HepG2 (cell line): ENCODE data around the gene GAL3ST3. TPM values are rescaled to one million over a fixed set of nuclear protein-coding genes. Genes with fewer than 3 reads are reported as not detected.

Experiments used
- ATAC-seq: fragments of 200-7000 bp; cut with Tn5 transposase; 3 replicates; pipeline ENCODE4 v1.9.1; 2020; ENCODE audit warnings: mild to moderate bottlenecking, moderate library complexity
- BruUV-seq: library from RNA; stranded (reverse); fragments of 400-500 nt; replicated peaks from 2 replicates; lab custom pipeline; 2021; lab: Mats Ljungman, UMichigan
- CTCF ChIA-PET: fragments of 300-600 bp; formaldehyde crosslinking; extraction: SDS; loops from one replicate; lab custom pipeline; 2021; ENCODE audit warnings: low total read pairs, inconsistent platforms, low intra/inter-chr PET ratio; lab: Yijun Ruan, JAX
- POLR2A ChIA-PET: fragments of 350-600 bp; sonication (Branson Sonifier 250); formaldehyde crosslinking; loops from one replicate; lab custom pipeline; 2020; ENCODE audit warnings: antibody characterized with exemption, inconsistent platforms; lab: Yijun Ruan, JAX
- DNase-seq: peaks from one replicate; pipeline ENCODE4 v3.0.0-alpha.2; 2015; ENCODE audit warnings: low spot score
- FAIRE-seq: peaks from 3 replicates; lab custom pipeline; 2011; peaks lifted over from hg19 to GRCh38; lab: Jason Lieb, UNC
- H2AFZ ChIP-seq: one replicate; pipeline ENCODE4 v1.6.1; 2011; ENCODE audit warnings: low read length, inconsistent platforms
- H3K27ac ChIP-seq: fragments of 300-600 bp; 3 replicates; pipeline ENCODE4 v1.8.0; 2011; ENCODE audit warnings: mixed run types, mild to moderate bottlenecking, mixed read lengths, low read length, inconsistent platforms; ENCODE audit not compliant: insufficient read depth; ENCODE audit errors: extremely low read length
- H3K27me3 ChIP-seq, 2 experiments: fragments of 200-600 bp in 1 of 2; 2 replicates in 1 of 2; 3 replicates in 1 of 2; pipeline versions ENCODE4 v1.6.0 to v1.8.0; 2011; ENCODE audit warnings: low read length in 2 of 2, mild to moderate bottlenecking in 2 of 2, moderate library complexity in 2 of 2, inconsistent platforms in 1 of 2; ENCODE audit not compliant: insufficient read depth in 2 of 2, control insufficient read depth in 1 of 2
- H3K36me3 ChIP-seq, 2 experiments: fragments of 200-600 bp in 1 of 2; replicated peaks in 1 of 2; 2 replicates in 1 of 2; 3 replicates in 1 of 2; pipeline versions ENCODE4 v1.5.1 to v1.8.0; 2011; ENCODE audit warnings: low read length in 2 of 2, inconsistent platforms in 1 of 2; ENCODE audit not compliant: insufficient read depth in 2 of 2, control insufficient read depth in 1 of 2
- H3K4me1 ChIP-seq: 2 replicates; pipeline ENCODE4 v1.5.1; 2012; ENCODE audit warnings: low read length, inconsistent platforms; ENCODE audit not compliant: insufficient read depth
- H3K4me2 ChIP-seq: 2 replicates; pipeline ENCODE4 v1.6.0; 2011; ENCODE audit warnings: low read depth, low read length, inconsistent platforms
- H3K4me3 ChIP-seq, 3 experiments: fragments of 200-600 bp in 1 of 3; sonication (generic), shearing (Covaris generic) in 1 of 3; replicated peaks in 1 of 3; 2 replicates each; pipeline ENCODE4 v1.5.1; 2011 to 2016; ENCODE audit warnings: low read length in 3 of 3, inconsistent platforms in 2 of 3, low read depth in 2 of 3, mild to moderate bottlenecking in 2 of 3, control low read depth in 1 of 3, mixed read lengths in 1 of 3; ENCODE audit not compliant: insufficient read depth in 1 of 3
- H3K79me2 ChIP-seq: one replicate; pipeline ENCODE4 v1.6.1; 2011; ENCODE audit warnings: low read length, inconsistent platforms; ENCODE audit not compliant: insufficient read depth
- H3K9ac ChIP-seq: 2 replicates; pipeline ENCODE4 v1.6.0; 2011; ENCODE audit warnings: mild to moderate bottlenecking, low read depth, low read length, inconsistent platforms; ENCODE audit not compliant: insufficient read depth
- H3K9me3 ChIP-seq: 2 replicates; pipeline ENCODE4 v1.5.1; 2012; ENCODE audit warnings: mild to moderate bottlenecking, low read length
- H4K20me1 ChIP-seq: 2 replicates; pipeline ENCODE4 v1.6.0; 2011; ENCODE audit warnings: inconsistent platforms, mild to moderate bottlenecking, low read length, moderate library complexity; ENCODE audit not compliant: insufficient read depth
- ARNT2 ChIP-seq: sonication (generic); formaldehyde crosslinking; IDR thresholded peaks from 2 replicates; pipeline ENCODE4 v1.8.0; 2022; ENCODE audit warnings: mild to moderate bottlenecking, low read depth, missing genetic modification reagents, moderate library complexity
- ASH2L ChIP-seq: fragments of 300-600, 200-600 bp; sonication (generic); IDR thresholded peaks from 2 replicates; pipeline ENCODE4 v1.7.0; 2017; ENCODE audit warnings: low read depth, mild to moderate bottlenecking, moderate library complexity, mixed read lengths, low read length; ENCODE audit not compliant: insufficient read length
- BCL6 ChIP-seq: IDR thresholded peaks from 2 replicates; pipeline ENCODE4 v1.6.1; 2016; ENCODE audit warnings: missing genetic modification reagents, missing compliant biosample characterization
- CEBPB ChIP-seq: IDR thresholded peaks from 2 replicates; pipeline ENCODE4 v1.6.1; 2011; ENCODE audit warnings: low read depth, low read length, improper control_type of control experiment, borderline replicate concordance
- ETV5 ChIP-seq: IDR thresholded peaks from 2 replicates; pipeline ENCODE4 v1.6.1; 2018; ENCODE audit warnings: missing biosample characterization, missing genetic modification reagents, inconsistent platforms, borderline replicate concordance
- MXD4 ChIP-seq: IDR thresholded peaks from 2 replicates; pipeline ENCODE4 v1.6.1; 2016; ENCODE audit warnings: mild to moderate bottlenecking, missing biosample characterization, missing genetic modification reagents
- NPAS2 ChIP-seq: sonication (generic); formaldehyde crosslinking; IDR thresholded peaks from 2 replicates; pipeline ENCODE4 v1.8.0; 2022; ENCODE audit warnings: mild to moderate bottlenecking, missing genetic modification reagents, borderline replicate concordance
- SKIL ChIP-seq: sonication (generic); formaldehyde crosslinking; IDR thresholded peaks from 2 replicates; pipeline ENCODE4 v1.8.0; 2022; ENCODE audit warnings: missing genetic modification reagents, mild to moderate bottlenecking, moderate library complexity, borderline replicate concordance
- SSRP1 ChIP-seq: IDR thresholded peaks from 2 replicates; pipeline ENCODE4 v1.6.1; 2016; ENCODE audit warnings: control low read depth
- TFE3 ChIP-seq: IDR thresholded peaks from 2 replicates; pipeline ENCODE4 v1.6.1; 2016
- TOE1 ChIP-seq: sonication (generic); formaldehyde crosslinking; IDR thresholded peaks from 2 replicates; pipeline ENCODE4 v1.4.0; 2020; ENCODE audit warnings: mild to moderate bottlenecking, missing genetic modification reagents
- U2AF1 ChIP-seq: fragments of 200-400 bp; formaldehyde crosslinking; optimal IDR thresholded peaks from 2 replicates; pipeline ENCODE3; 2017; ENCODE audit warnings: mild to moderate bottlenecking, low read depth, low read length
- XRCC5 ChIP-seq: fragments of 200-400 bp; formaldehyde crosslinking; optimal IDR thresholded peaks from 2 replicates; pipeline ENCODE3; 2017; ENCODE audit warnings: mild to moderate bottlenecking, low read length
- ZNF235 ChIP-seq: sonication (generic); formaldehyde crosslinking; IDR thresholded peaks from 2 replicates; pipeline ENCODE4 v1.8.1; 2023; ENCODE audit warnings: mild to moderate bottlenecking, missing genetic modification reagents, borderline replicate concordance
- ZNF558 ChIP-seq: sonication (generic); formaldehyde crosslinking; IDR thresholded peaks from 2 replicates; pipeline ENCODE4 v1.9.0; 2022; ENCODE audit warnings: mild to moderate bottlenecking, missing genetic modification reagents, borderline replicate concordance
- ZNF740 ChIP-seq: sonication (generic); formaldehyde crosslinking; IDR thresholded peaks from 2 replicates; pipeline ENCODE4 v1.4.0; 2020; ENCODE audit warnings: missing genetic modification reagents
- ZNF780A ChIP-seq: sonication (generic); formaldehyde crosslinking; IDR thresholded peaks from 2 replicates; pipeline ENCODE4 v1.8.0; 2022; ENCODE audit warnings: mild to moderate bottlenecking, missing genetic modification reagents, moderate library complexity
- ZNF784 ChIP-seq: sonication (generic); formaldehyde crosslinking; IDR thresholded peaks from 2 replicates; pipeline ENCODE4 v1.5.1; 2020; ENCODE audit warnings: missing genetic modification reagents, mild to moderate bottlenecking, borderline replicate concordance
- WGBS: methylation state at CpG from one replicate; pipeline ENCODE4 v1.1.6; 2017; ENCODE audit warnings: low lambda C conversion rate; 5-methylcytosine and 5-hydroxymethylcytosine counted together
- in situ Hi-C: cut with HindIII; loops from 2 replicates; pipeline ENCODE4 v1.10.0; 2017; ENCODE audit warnings: low pct_unique_long_range_greater_than_20kb; ENCODE audit not compliant: extremely low pct_ligation_motif_present
- intact Hi-C: fragments of 100-400 bp; cut with micrococcal nuclease; formaldehyde crosslinking; loops from one replicate; pipeline ENCODE4 v1.10.0; 2022; ENCODE audit not compliant: unreplicated experiment
- polyA plus RNA-seq, 8 experiments: library from polyadenylated mRNA; depleted of rRNA in 3 of 8; stranded (reverse) in 7 of 8; unstranded in 1 of 8; fragments of >200 nt; fragmentation: Illumina TruSeq in 4 of 8; extraction: Trizol in 4 of 8; gene quantifications; 2 replicates each; pipeline versions ENCODE4 v1.2.1 to v1.2.3, GENCODE V29; 2011 to 2016; ENCODE audit warnings: low read depth in 4 of 8, missing spikeins in 1 of 8, mixed read lengths in 1 of 8; ENCODE audit not compliant: insufficient read depth in 1 of 8
- total RNA-seq, 5 experiments: library from RNA; depleted of rRNA; stranded (reverse); fragments of >200 nt; fragmentation: Illumina TruSeq; extraction: Trizol; gene quantifications; 2 replicates each; pipeline ENCODE4 v1.2.3, GENCODE V29; 2016; ENCODE audit warnings: low read depth in 1 of 5

Gene GAL3ST3
- total and polyA plus RNA-seq, 2 of the 13 experiments (the other 11 are each of a cell fraction or from before 2014, with no cell fraction given) = not detected

- peaks cover 22% of the 10 kb centered on the region for H3K79me2 ChIP-seq
- DNase-seq (no peak), ATAC-seq (no peak), FAIRE-seq (no peak)
- no peaks in the 10 kb centered on the region; the same call in 1 of the 2 replicates for H4K20me1 ChIP-seq
- H3K4me3 ChIP-seq = no peak overlapping the region
- no TSS peak for BruUV-seq
- peaks cover 57% of the 10 kb centered on the region for H3K4me1 ChIP-seq
- POLR2A ChIA-PET = no interaction called here
- no peak overlapping the region for H3K4me2 ChIP-seq
- H3K36me3 ChIP-seq = peaks cover 0 to 2% of the 10 kb centered on the region in 2 experiments; a peak in 1 of 5 replicates
- no peak overlapping the region for H3K9ac ChIP-seq
- CTCF ChIA-PET = no interaction called here
- intact Hi-C loops = loop anchor here (5.0 kb wide), 1 partner anchor 52 kb away; no protein-coding TSS in a partner anchor
- no peaks in the 10 kb centered on the region for H3K27me3 ChIP-seq
- TF ChIP-seq ZNF740 (CRISPR knock-in tag) (no peak), BCL6 (CRISPR knock-in tag) (no peak), SKIL (CRISPR knock-in tag) (no peak), ZNF235 (no peak), SSRP1 (no peak), NPAS2 (CRISPR knock-in tag) (no peak), U2AF1 (no peak), MXD4 (CRISPR knock-in tag) (no peak), XRCC5 (no peak), ZNF780A (no peak), ETV5 (CRISPR knock-in tag) (no peak), ZNF558 (CRISPR knock-in tag) (no peak), ASH2L (no peak), TFE3 (CRISPR knock-in tag) (no peak), TOE1 (CRISPR knock-in tag) (no peak), ZNF784 (CRISPR knock-in tag) (no peak), ARNT2 (CRISPR knock-in tag) (no peak), CEBPB (no peak)
- H3K9me3 ChIP-seq = no peaks in the 10 kb centered on the region
- in situ Hi-C loops = no loop called here
- WGBS = 93% methylated on average over 3 of the region's 3 CpGs
- H3K27ac ChIP-seq = no peak overlapping the region
- no peak overlapping the region for H2AFZ ChIP-seq
Observed at GRCh38 chr11:66084821-66085475, 36.0 kb upstream of the GAL3ST3 start.
